CD4-positive, alpha-beta T cell (primary cell): Measurements from ENCODE around the gene ESR1. TPM values are rescaled to one million over a fixed set of nuclear protein-coding genes. Genes with fewer than 3 reads are reported as not detected.
"Not testable (repeated sequence)": the region's sequence is repeated elsewhere in the genome, so short reads cannot be mapped to it uniquely, and the experiment has no call there.

Source experiments
- ATAC-seq: fragments of 200-7000 bp; cut with Tn5 transposase; one replicate; pipeline ENCODE4 v1.10.0; 2022; ENCODE audit warnings: mild to moderate bottlenecking; ENCODE audit not compliant: poor library complexity
- CTCF ChIA-PET: fragments of 350-600 bp; sonication (Branson Sonifier 250); formaldehyde crosslinking; loops from one replicate; lab custom pipeline; 2021; ENCODE audit warnings: antibody characterized with exemption, inconsistent platforms; lab: Charles Lee
- POLR2A ChIA-PET: fragments of 350-600 bp; sonication (Branson Sonifier 250); formaldehyde crosslinking; loops from one replicate; lab custom pipeline; 2021; ENCODE audit warnings: antibody characterized with exemption, inconsistent platforms; lab: Charles Lee
- DNase-seq, 14 experiments: peaks; one replicate each; pipeline ENCODE4 v3.0.0-alpha.2; 2013 to 2020; ENCODE audit warnings: mixed read lengths in 2 of 14
- H3K27ac ChIP-seq, 2 donors: one replicate each; pipeline versions ENCODE4 v1.5.1 to v1.7.0; 2013; ENCODE audit warnings: low read length in 2 of 2, low read depth in 1 of 2, mild to moderate bottlenecking in 1 of 2
- H3K27me3 ChIP-seq, 2 experiments: 1 replicate in 1 of 2; 2 replicates in 1 of 2; pipeline versions ENCODE4 v1.6.1 to v1.7.0; 2013; ENCODE audit warnings: low read length in 2 of 2, control low read depth in 1 of 2, mild to moderate bottlenecking in 1 of 2, moderate library complexity in 1 of 2; ENCODE audit not compliant: insufficient read depth in 2 of 2, control insufficient read depth in 1 of 2
- H3K36me3 ChIP-seq: one replicate; pipeline ENCODE4 v1.6.1; 2013; ENCODE audit warnings: low read length, control low read depth; ENCODE audit not compliant: insufficient read depth
- H3K4me1 ChIP-seq: one replicate; pipeline ENCODE4 v1.6.1; 2013; ENCODE audit warnings: low read length, control low read depth; ENCODE audit not compliant: insufficient read depth
- H3K4me3 ChIP-seq: one replicate; pipeline ENCODE4 v1.5.1; 2013; ENCODE audit warnings: mild to moderate bottlenecking, low read length, moderate library complexity
- H3K9me3 ChIP-seq, 2 experiments: 1 replicate in 1 of 2; 2 replicates in 1 of 2; pipeline versions ENCODE4 v1.6.1 to v1.7.0; 2013; ENCODE audit warnings: low read length in 2 of 2, mild to moderate bottlenecking in 2 of 2, control low read depth in 1 of 2, moderate library complexity in 1 of 2; ENCODE audit not compliant: control insufficient read depth in 1 of 2, insufficient read depth in 1 of 2
- H3K27ac Mint-ChIP-seq: one replicate; pipeline ENCODE4 v1.8.0; 2020; ENCODE audit warnings: mixed read lengths
- H3K27me3 Mint-ChIP-seq: one replicate; pipeline ENCODE4 v1.8.0; 2021; ENCODE audit warnings: mixed read lengths
- H3K36me3 Mint-ChIP-seq: one replicate; pipeline ENCODE4 v1.8.0; 2021; ENCODE audit warnings: low read depth, mixed read lengths
- H3K4me1 Mint-ChIP-seq: one replicate; pipeline ENCODE4 v1.8.0; 2021; ENCODE audit warnings: low read depth, mixed read lengths
- H3K4me3 Mint-ChIP-seq: one replicate; pipeline ENCODE4 v1.8.0; 2020; ENCODE audit warnings: mild to moderate bottlenecking, mixed read lengths
- H3K9me3 Mint-ChIP-seq: one replicate; pipeline ENCODE4 v1.8.0; 2020; ENCODE audit warnings: mixed read lengths
- intact Hi-C, 2 experiments: fragments of 100-400 bp; cut with DNase I in 1 of 2; cut with micrococcal nuclease in 1 of 2; formaldehyde crosslinking; loops; one replicate each; pipeline versions ENCODE4 v1.15.1 to v1.9.0; 2023 to 2025; cut with DNase I, micrococcal nuclease
- total RNA-seq, 174 experiments: library from RNA in 2 of 174; stranded (reverse) in 2 of 174; gene quantifications; one replicate each; pipeline ENCODE4 v1.2.3 and lab custom pipeline; 2021 to 2026
- TF ChIP-seq, protein P1 (sequence below): fragments of 200-600 bp; IDR thresholded peaks from one replicate; pipeline ENCODE4 v1.8.0; 2022; ENCODE audit warnings: antibody characterized with exemption, mild to moderate bottlenecking

The ESR1 gene
- total RNA-seq, 2 experiments from 2014 or later = 2.6 to 2.8 TPM

GRCh38 chr6:151885234-151885633 lies 77.8 kb downstream of the ESR1 start:
- TF ChIP-seq, protein P1, sequence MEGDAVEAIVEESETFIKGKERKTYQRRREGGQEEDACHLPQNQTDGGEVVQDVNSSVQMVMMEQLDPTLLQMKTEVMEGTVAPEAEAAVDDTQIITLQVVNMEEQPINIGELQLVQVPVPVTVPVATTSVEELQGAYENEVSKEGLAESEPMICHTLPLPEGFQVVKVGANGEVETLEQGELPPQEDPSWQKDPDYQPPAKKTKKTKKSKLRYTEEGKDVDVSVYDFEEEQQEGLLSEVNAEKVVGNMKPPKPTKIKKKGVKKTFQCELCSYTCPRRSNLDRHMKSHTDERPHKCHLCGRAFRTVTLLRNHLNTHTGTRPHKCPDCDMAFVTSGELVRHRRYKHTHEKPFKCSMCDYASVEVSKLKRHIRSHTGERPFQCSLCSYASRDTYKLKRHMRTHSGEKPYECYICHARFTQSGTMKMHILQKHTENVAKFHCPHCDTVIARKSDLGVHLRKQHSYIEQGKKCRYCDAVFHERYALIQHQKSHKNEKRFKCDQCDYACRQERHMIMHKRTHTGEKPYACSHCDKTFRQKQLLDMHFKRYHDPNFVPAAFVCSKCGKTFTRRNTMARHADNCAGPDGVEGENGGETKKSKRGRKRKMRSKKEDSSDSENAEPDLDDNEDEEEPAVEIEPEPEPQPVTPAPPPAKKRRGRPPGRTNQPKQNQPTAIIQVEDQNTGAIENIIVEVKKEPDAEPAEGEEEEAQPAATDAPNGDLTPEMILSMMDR = no peak
- H3K4me3 ChIP-seq = no peak overlapping the region
- ChIA-PET POLR2A (no interaction called here), CTCF (no interaction called here)
- no peaks in the 10 kb centered on the region for H3K36me3 Mint-ChIP-seq
- no peaks in the 10 kb centered on the region for H3K9me3 ChIP-seq
- DNase-seq (no peak), ATAC-seq (no peak)
- H3K27me3 ChIP-seq = no peaks in the 10 kb centered on the region
- no peaks in the 10 kb centered on the region for H3K4me1 ChIP-seq
- H3K4me1 Mint-ChIP-seq = no peaks in the 10 kb centered on the region
- no peak overlapping the region for H3K27ac Mint-ChIP-seq
- H3K4me3 Mint-ChIP-seq = no peak overlapping the region
- no peaks in the 10 kb centered on the region for H3K36me3 ChIP-seq
- peaks cover 3% of the 10 kb centered on the region for H3K9me3 Mint-ChIP-seq
- H3K27me3 Mint-ChIP-seq = no peaks in the 10 kb centered on the region
- intact Hi-C loops = no loop called here
- no peak overlapping the region for H3K27ac ChIP-seq

DNA sequence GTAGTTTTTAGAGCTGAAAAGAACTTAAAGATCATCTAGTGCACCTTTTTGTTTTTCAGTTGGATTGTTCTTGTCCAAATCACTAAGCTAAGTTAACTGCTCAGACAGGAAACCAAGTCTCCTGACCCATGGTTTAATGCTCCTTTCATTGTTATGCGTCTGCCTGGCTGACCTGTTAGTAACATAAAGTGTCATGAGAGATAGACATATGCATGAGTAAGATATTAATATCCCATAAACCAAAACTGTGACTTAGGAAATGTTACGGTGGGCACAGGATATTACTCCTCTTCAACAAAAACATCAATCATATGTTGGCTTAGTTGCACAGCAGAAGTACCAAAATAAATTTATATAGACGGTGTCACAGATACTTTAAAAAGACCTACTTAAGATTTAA lies 84.0 kb downstream of the ESR1 start:
- Histone ChIP-seq H3K4me3 (no peak overlapping the region), H3K4me1 (no peaks in the 10 kb centered on the region), H3K9me3 (no peaks in the 10 kb centered on the region), H3K36me3 (no peaks in the 10 kb centered on the region), H3K27ac (no peak overlapping the region), H3K27me3 (no peaks in the 10 kb centered on the region)
- Mint-ChIP-seq H3K27ac (no peak overlapping the region), H3K36me3 (peaks cover 6% of the 10 kb centered on the region), H3K4me3 (no peak overlapping the region), H3K27me3 (no peaks in the 10 kb centered on the region), H3K9me3 (peaks cover 12% of the 10 kb centered on the region), H3K4me1 (no peaks in the 10 kb centered on the region)
- intact Hi-C loops = no loop called here
- CTCF ChIA-PET = no interaction called here
- DNase-seq (no peak), ATAC-seq (no peak)
- POLR2A ChIA-PET = no interaction called here
- TF ChIP-seq, protein P1 = no peak

GRCh38 chr6:151894426-151894825 lies 86.9 kb downstream of the ESR1 start:
- DNase-seq, CTCF ChIA-PET, H3K4me1 ChIP-seq, H3K27ac ChIP-seq, intact Hi-C loops, ATAC-seq, H3K36me3 ChIP-seq, H3K27me3 Mint-ChIP-seq, H3K4me3 ChIP-seq, H3K4me1 Mint-ChIP-seq, H3K4me3 Mint-ChIP-seq, H3K27ac Mint-ChIP-seq, H3K27me3 ChIP-seq, POLR2A ChIA-PET: not testable (repeated sequence)
- peaks cover 0 to 10% of the 10 kb centered on the region in 2 experiments for H3K9me3 ChIP-seq
- peaks cover 18% of the 10 kb centered on the region for H3K36me3 Mint-ChIP-seq
- peaks cover 11% of the 10 kb centered on the region for H3K9me3 Mint-ChIP-seq

GRCh38 chr6:151899221-151899620 lies 91.7 kb downstream of the ESR1 start:
- H3K4me3 ChIP-seq, H3K27me3 ChIP-seq, DNase-seq, H3K9me3 Mint-ChIP-seq, H3K27me3 Mint-ChIP-seq, intact Hi-C loops, ATAC-seq, CTCF ChIA-PET, H3K27ac ChIP-seq, H3K4me3 Mint-ChIP-seq, POLR2A ChIA-PET, H3K4me1 ChIP-seq, H3K4me1 Mint-ChIP-seq, H3K27ac Mint-ChIP-seq, H3K36me3 ChIP-seq: not testable (repeated sequence)
- H3K9me3 ChIP-seq = peaks cover 0 to 10% of the 10 kb centered on the region in 2 experiments
- H3K36me3 Mint-ChIP-seq = peaks cover 31% of the 10 kb centered on the region

- not testable (repeated sequence) for H3K36me3 ChIP-seq, H3K4me1 Mint-ChIP-seq
Measured at GRCh38 chr6:151899796-151900195, 92.3 kb downstream of the ESR1 start.

More at GRCh38 chr6:151899796-151900195, 92.3 kb downstream of the ESR1 start:
- H3K27ac Mint-ChIP-seq, CTCF ChIA-PET, H3K27ac ChIP-seq, H3K4me3 ChIP-seq, H3K4me1 ChIP-seq, DNase-seq, H3K9me3 Mint-ChIP-seq, POLR2A ChIA-PET, H3K27me3 Mint-ChIP-seq, intact Hi-C loops, H3K4me3 Mint-ChIP-seq, H3K27me3 ChIP-seq, ATAC-seq: not testable (repeated sequence)
- peaks cover 27% of the 10 kb centered on the region for H3K36me3 Mint-ChIP-seq
- peaks cover 0 to 10% of the 10 kb centered on the region in 2 experiments for H3K9me3 ChIP-seq
